Fibroblast of the aortic adventitia (primary cell): ENCODE data around the gene ICE2. TPM values are rescaled to one million over a fixed set of nuclear protein-coding genes. Genes with fewer than 3 reads are reported as not detected.
"Not testable (repeated sequence)": the region's sequence is repeated elsewhere in the genome, so short reads cannot be mapped to it uniquely, and the experiment has no call there.

ENCODE experiments used
- DNase-seq: peaks from one replicate; pipeline ENCODE4 v3.0.0-alpha.2; 2010; ENCODE audit warnings: low read depth
- H3K4me3 ChIP-seq: 2 replicates; pipeline ENCODE4 v1.5.1; 2011; ENCODE audit warnings: low read depth, mild to moderate bottlenecking, control low read depth, low read length, moderate library complexity
- total RNA-seq: library from RNA; depleted of rRNA; stranded (reverse); fragments of >200 nt; gene quantifications from 2 replicates; pipeline ENCODE4 v1.2.3, GENCODE V29; 2012; ENCODE audit warnings: low replicate concordance
- TF ChIP-seq, protein P1 (sequence below): IDR thresholded peaks from 2 replicates; pipeline ENCODE4 v1.5.1; 2011; ENCODE audit warnings: mild to moderate bottlenecking, low read length, control low read depth, inconsistent platforms; ENCODE audit not compliant: insufficient read depth

Gene ICE2
- total RNA-seq, 1 donor = 37.0 TPM

DNA sequence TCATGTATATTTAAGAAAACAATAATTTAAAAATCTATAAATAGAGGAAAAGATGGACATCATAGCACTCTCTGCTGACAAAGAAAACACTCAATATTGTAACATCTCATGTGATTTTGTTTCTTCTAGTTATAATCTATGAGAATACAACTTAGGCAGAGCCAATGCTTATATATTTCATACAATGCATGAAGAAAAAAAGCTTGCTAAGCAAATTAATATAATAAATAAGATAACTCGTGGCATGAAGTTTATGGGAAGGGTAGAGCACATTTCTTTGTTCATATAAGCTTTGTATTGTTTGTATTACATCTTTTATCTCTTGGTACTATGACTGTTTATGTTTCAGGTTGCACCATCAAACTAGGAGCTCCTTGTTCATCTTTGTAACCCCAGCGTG, 73.5 kb downstream of the ICE2 start:
- no peak for DNase-seq
- no peak overlapping the region for H3K4me3 ChIP-seq
- TF ChIP-seq, protein P1, sequence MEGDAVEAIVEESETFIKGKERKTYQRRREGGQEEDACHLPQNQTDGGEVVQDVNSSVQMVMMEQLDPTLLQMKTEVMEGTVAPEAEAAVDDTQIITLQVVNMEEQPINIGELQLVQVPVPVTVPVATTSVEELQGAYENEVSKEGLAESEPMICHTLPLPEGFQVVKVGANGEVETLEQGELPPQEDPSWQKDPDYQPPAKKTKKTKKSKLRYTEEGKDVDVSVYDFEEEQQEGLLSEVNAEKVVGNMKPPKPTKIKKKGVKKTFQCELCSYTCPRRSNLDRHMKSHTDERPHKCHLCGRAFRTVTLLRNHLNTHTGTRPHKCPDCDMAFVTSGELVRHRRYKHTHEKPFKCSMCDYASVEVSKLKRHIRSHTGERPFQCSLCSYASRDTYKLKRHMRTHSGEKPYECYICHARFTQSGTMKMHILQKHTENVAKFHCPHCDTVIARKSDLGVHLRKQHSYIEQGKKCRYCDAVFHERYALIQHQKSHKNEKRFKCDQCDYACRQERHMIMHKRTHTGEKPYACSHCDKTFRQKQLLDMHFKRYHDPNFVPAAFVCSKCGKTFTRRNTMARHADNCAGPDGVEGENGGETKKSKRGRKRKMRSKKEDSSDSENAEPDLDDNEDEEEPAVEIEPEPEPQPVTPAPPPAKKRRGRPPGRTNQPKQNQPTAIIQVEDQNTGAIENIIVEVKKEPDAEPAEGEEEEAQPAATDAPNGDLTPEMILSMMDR = no peak

- H3K4me3 ChIP-seq, DNase-seq: not testable (repeated sequence)
Measured at GRCh38 chr15:60404351-60404750, 74.6 kb downstream of the ICE2 start.

DNA sequence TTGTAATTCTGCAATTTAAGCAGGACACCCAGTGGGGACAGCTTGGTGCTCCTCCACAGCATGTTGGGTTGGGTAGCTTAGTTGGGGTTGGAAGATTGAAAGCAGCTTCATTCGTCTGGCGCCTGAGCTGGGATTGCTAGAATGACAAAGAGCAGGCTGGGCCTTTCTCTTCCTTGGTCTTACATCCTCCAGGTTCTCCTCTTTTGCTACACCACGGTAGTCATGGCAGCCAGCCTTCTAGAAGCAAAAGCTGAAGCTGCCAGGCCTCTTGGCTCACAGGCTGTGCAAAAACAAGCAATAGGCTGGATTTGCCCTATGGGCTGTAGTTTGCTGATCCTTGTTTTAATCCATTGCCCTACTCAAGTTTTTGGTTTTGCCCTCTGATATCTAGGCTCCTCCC, 78.0 kb downstream of the ICE2 start:
- peak; percentile 56 for DNase-seq
- TF ChIP-seq, protein P1 = no peak
- no peak overlapping the region for H3K4me3 ChIP-seq

GRCh38 chr15:60399931-60400330, 79.0 kb downstream of the ICE2 start:
- peak; percentile 76 for DNase-seq
- TF ChIP-seq, protein P1 = no peak
- no peak overlapping the region for H3K4me3 ChIP-seq

GRCh38 chr15:60399246-60399915, 79.6 kb downstream of the ICE2 start:
- DNase-seq = no peak
- TF ChIP-seq, protein P1 = no peak
- peak overlapping the region; percentile 57 for H3K4me3 ChIP-seq

DNA sequence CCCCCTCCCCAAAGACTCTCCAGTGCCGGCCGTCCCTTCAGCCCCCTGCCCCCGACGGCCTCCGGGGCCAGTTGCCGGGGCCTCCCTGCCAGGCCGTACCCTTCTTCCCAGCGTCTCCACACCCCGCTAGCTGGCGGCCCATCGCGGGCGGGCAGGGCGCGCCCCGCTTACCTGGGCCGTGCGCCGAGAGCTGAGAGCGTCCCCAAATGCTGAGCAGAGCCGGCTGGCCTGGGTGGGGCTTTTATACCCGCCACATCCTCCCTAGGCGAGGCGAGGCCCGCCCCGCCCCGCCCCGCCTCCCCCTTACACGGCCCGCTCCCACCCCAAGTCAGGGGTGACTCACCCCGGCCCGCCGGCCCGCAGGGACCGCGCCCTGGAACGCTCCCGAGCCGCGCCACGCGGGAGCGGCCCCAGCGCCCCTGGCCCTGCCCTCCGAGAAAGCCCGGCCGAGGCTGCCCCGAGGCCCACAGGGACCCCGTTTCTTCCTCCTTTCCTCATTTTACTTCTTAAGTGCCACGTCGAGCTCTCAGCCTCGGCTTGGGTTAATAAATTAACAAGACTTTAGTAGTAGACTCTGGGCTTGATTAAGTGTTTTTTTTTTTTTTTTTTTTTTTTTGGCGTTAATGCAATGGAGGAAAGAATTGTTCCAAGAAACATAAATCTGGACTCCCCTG, 81.0 kb downstream of the ICE2 start, which contains the start of gene ANXA2:
TSS of gene ANXA2 (minus strand) at position 215 of the 674 bp plus-strand sequence. CDS start 11,911 bp downstream, outside the sequence.
- peak; percentile 90 for DNase-seq
- H3K4me3 ChIP-seq = peak within 1 kb of the TSS; percentile 97
- TF ChIP-seq, protein P1 = no peak

GRCh38 chr15:60396958-60397771, 81.8 kb downstream of the ICE2 start:
- peak overlapping the region; percentile 97 for H3K4me3 ChIP-seq
- peak; percentile 70 for DNase-seq
- TF ChIP-seq, protein P1 = no peak
